Measurements from ENCODE around the gene OR2K2. TPM values are rescaled to one million over a fixed set of nuclear protein-coding genes. Genes with fewer than 3 reads are reported as not detected.
A peak's percentile ranks its signal among the peaks of the same experiment; 100 is the strongest.

Gene OR2K2
- total and polyA plus RNA-seq, 8 donors, result not detected

- Histone ChIP-seq H3K9me3 (no peaks in the 10 kb centered on the region), H3K36me3 (peaks cover 68 to 100% (median 100%) of the 10 kb centered on the region in 4 donors), H3K27ac (no peak overlapping the region), H3K27me3 (no peaks in the 10 kb centered on the region), H3K4me1 (peaks cover 0 to 8% (median 2%) of the 10 kb centered on the region in 4 donors), H3K4me3 (no peak overlapping the region)
- no peak for DNase-seq
- intact Hi-C loops (cut with DNase I; ENCODE audit: low total_unique reads), result no loop called here
- 83 to 95% (median 91%) methylated on average over 1 of the region's 1 CpG for WGBS, 5 donors
- no peak for TF ChIP-seq EP300 (IDR thresholded peaks at IDR 0.05)
- TF ChIP-seq POLR2A (IDR thresholded peaks at IDR 0.05), result no peak
- no peak for TF ChIP-seq POLR2AphosphoS5 (IDR thresholded peaks at IDR 0.05)
- no peak for TF ChIP-seq CTCF (IDR thresholded peaks at IDR 0.05)
Measured at GRCh38 chr9:111366978-111367377, 37.0 kb upstream of the OR2K2 start.

GRCh38 chr9:111362526-111362925, 32.5 kb upstream of the OR2K2 start:
- intact Hi-C loops (cut with DNase I; ENCODE audit: low total_unique reads), result no loop called here
- Histone ChIP-seq H3K27ac (no peak overlapping the region), H3K36me3 (peaks cover 36 to 72% (median 68%) of the 10 kb centered on the region in 4 donors), H3K27me3 (no peaks in the 10 kb centered on the region), H3K9me3 (no peaks in the 10 kb centered on the region), H3K4me3 (no peak overlapping the region), H3K4me1 (peaks cover 0 to 14% (median 2%) of the 10 kb centered on the region in 4 donors)
- TF ChIP-seq EP300 (IDR thresholded peaks at IDR 0.05) (no peak), CTCF (IDR thresholded peaks at IDR 0.05) (no peak), POLR2A (IDR thresholded peaks at IDR 0.05) (no peak), POLR2AphosphoS5 (IDR thresholded peaks at IDR 0.05) (no peak)
- no peak for DNase-seq
- 53 to 64% (median 62%) methylated on average over 5 of the region's 5 CpGs for WGBS, 5 donors

GRCh38 chr9:111360881-111361280, 30.9 kb upstream of the OR2K2 start:
- Histone ChIP-seq H3K36me3 (peaks cover 21 to 56% (median 52%) of the 10 kb centered on the region in 4 donors), H3K9me3 (no peaks in the 10 kb centered on the region), H3K4me3 (no peak overlapping the region), H3K27ac (no peak overlapping the region), H3K4me1 (peaks cover 0 to 25% (median 12%) of the 10 kb centered on the region in 4 donors), H3K27me3 (no peaks in the 10 kb centered on the region)
- WGBS, 5 donors, result 86 to 100% (median 92%) methylated on average over 2 of the region's 2 CpGs
- TF ChIP-seq CTCF (IDR thresholded peaks at IDR 0.05) (no peak), POLR2A (IDR thresholded peaks at IDR 0.05) (no peak), EP300 (IDR thresholded peaks at IDR 0.05) (no peak), POLR2AphosphoS5 (IDR thresholded peaks at IDR 0.05) (no peak)
- no peak for DNase-seq
- intact Hi-C loops (cut with DNase I; ENCODE audit: low total_unique reads), result no loop called here

DNA sequence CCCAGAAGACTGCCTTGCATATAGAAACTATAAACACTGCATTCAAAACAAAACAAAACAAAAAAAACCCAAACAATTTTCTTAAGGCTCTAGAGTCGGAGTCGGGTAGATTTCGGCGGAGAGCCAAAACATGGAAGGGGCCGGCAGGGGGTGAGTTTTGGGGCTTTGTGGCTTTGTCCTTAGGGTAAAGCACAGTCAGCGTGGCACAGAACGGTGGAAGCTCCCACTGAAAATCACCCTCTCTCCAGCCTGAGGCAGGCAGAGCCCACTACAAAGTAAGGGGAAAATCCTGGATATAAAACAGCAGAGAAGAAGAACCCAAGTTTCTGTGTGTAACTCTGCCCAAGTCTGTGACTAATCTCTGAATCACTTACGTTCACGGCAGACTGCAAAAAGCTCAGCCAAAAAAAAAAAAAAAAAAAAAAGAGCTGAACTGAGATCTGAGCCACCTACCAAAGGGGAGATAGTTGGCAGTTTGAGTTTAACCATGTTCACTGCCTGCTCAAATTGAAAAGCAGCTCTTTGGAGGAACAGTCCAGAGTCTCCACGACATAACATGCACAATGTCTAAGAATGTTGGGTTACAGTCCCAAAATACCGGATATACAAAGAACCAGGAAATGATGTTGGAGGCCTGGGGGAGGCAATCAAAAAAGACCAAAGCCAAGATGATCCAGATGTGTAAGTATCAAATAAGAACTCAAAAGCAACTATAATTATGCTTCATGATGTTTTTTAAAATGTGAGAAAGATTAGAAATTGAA, 26.6 kb upstream of the OR2K2 start:
- peak in 1 of 2 donors; percentile 26 for DNase-seq
- intact Hi-C loops (cut with DNase I; ENCODE audit: low total_unique reads), result no loop called here
- no peaks in the 10 kb centered on the region for H3K27me3 ChIP-seq
- H3K9me3 ChIP-seq, result no peaks in the 10 kb centered on the region
- TF ChIP-seq EP300 (IDR thresholded peaks at IDR 0.05) (no peak), POLR2AphosphoS5 (IDR thresholded peaks at IDR 0.05) (peak in 1 of 3 donors; percentile 31)
- H3K36me3 ChIP-seq, result peaks cover 6 to 14% (median 10%) of the 10 kb centered on the region in 4 donors
- peaks cover 4 to 22% (median 14%) of the 10 kb centered on the region in 4 donors for H3K4me1 ChIP-seq
- peak overlapping the region in 3 of 4 donors; percentile 6 to 20 (median 17) for H3K4me3 ChIP-seq
- H3K27ac ChIP-seq, result peak overlapping the region; percentile 47 to 75 (median 52)
- WGBS, 5 donors, result 37 to 55% (median 41%) methylated on average over 11 of the region's 11 CpGs

GRCh38 chr9:111352545-111352944, 22.5 kb upstream of the OR2K2 start:
- Histone ChIP-seq H3K4me1 (peaks cover 4 to 37% (median 20%) of the 10 kb centered on the region in 4 donors), H3K4me3 (no peak overlapping the region), H3K27ac (no peak overlapping the region), H3K36me3 (no peaks in the 10 kb centered on the region), H3K27me3 (no peaks in the 10 kb centered on the region), H3K9me3 (no peaks in the 10 kb centered on the region)
- TF ChIP-seq POLR2A (IDR thresholded peaks at IDR 0.05), result no peak
- TF ChIP-seq EP300 (IDR thresholded peaks at IDR 0.05), result no peak
- TF ChIP-seq POLR2AphosphoS5 (IDR thresholded peaks at IDR 0.05), result peak in 2 of 3 donors; percentile 6 to 10
- TF ChIP-seq CTCF (IDR thresholded peaks at IDR 0.05), result no peak
- DNase-seq, result no peak
- intact Hi-C loops (cut with DNase I; ENCODE audit: low total_unique reads), result no loop called here
- 16 to 30% (median 29%) methylated on average over 2 of the region's 2 CpGs for WGBS, 5 donors
